Skeletal muscle satellite cell (primary cell): ENCODE measurements around the gene RAD51B.

Experiments
- H3K27me3 ChIP-seq: 2 replicates; pipeline ENCODE4 v1.7.0; 2013; ENCODE audit warnings: low read length; ENCODE audit not compliant: control insufficient read depth, insufficient read depth
- H3K36me3 ChIP-seq: 2 replicates; pipeline ENCODE4 v1.7.0; 2013; ENCODE audit warnings: mild to moderate bottlenecking, control low read depth, low read length; ENCODE audit not compliant: insufficient read depth
- H3K4me1 ChIP-seq: 2 replicates; pipeline ENCODE4 v1.7.0; 2013; ENCODE audit warnings: low read length; ENCODE audit not compliant: control insufficient read depth, insufficient read depth
- H3K4me2 ChIP-seq: 2 replicates; pipeline ENCODE4 v1.7.0; 2013; ENCODE audit warnings: mild to moderate bottlenecking, low read length
- H3K4me3 ChIP-seq: 2 replicates; pipeline ENCODE4 v1.7.0; 2013; ENCODE audit warnings: low read length
- H3K9ac ChIP-seq: 2 replicates; pipeline ENCODE4 v1.7.0; 2013; ENCODE audit warnings: mild to moderate bottlenecking, low read depth, low read length, moderate library complexity
- H3K9me3 ChIP-seq: replicated peaks from 2 replicates; pipeline ENCODE4 v1.7.0; 2013; ENCODE audit warnings: mild to moderate bottlenecking, control low read depth, low read length

Gene RAD51B

GRCh38 chr14:68270342-68270741 lies 450.8 kb downstream of the RAD51B start:
- Histone ChIP-seq H3K27me3 (no peaks in the 10 kb centered on the region), H3K4me2 (no peak overlapping the region), H3K9me3 (no peaks in the 10 kb centered on the region), H3K4me1 (no peaks in the 10 kb centered on the region), H3K36me3 (no peaks in the 10 kb centered on the region), H3K9ac (no peak overlapping the region), H3K4me3 (no peak overlapping the region)

GRCh38 chr14:68271913-68272391 lies 452.4 kb downstream of the RAD51B start:
- Histone ChIP-seq H3K9ac (no peak overlapping the region), H3K9me3 (no peaks in the 10 kb centered on the region), H3K4me2 (no peak overlapping the region), H3K36me3 (no peaks in the 10 kb centered on the region), H3K27me3 (no peaks in the 10 kb centered on the region), H3K4me3 (no peak overlapping the region), H3K4me1 (no peaks in the 10 kb centered on the region)

GRCh38 chr14:68273413-68273812 lies 453.8 kb downstream of the RAD51B start:
- Histone ChIP-seq H3K4me2 (no peak overlapping the region), H3K9ac (no peak overlapping the region), H3K36me3 (no peaks in the 10 kb centered on the region), H3K27me3 (no peaks in the 10 kb centered on the region), H3K4me1 (no peaks in the 10 kb centered on the region), H3K9me3 (no peaks in the 10 kb centered on the region), H3K4me3 (no peak overlapping the region)

GRCh38 chr14:68274725-68275124 lies 455.1 kb downstream of the RAD51B start:
- H3K27me3 ChIP-seq, result no peaks in the 10 kb centered on the region
- no peak overlapping the region for H3K4me2 ChIP-seq
- H3K4me1 ChIP-seq, result peaks cover 7% of the 10 kb centered on the region
- H3K36me3 ChIP-seq, result no peaks in the 10 kb centered on the region
- no peak overlapping the region for H3K9ac ChIP-seq
- no peak overlapping the region for H3K4me3 ChIP-seq
- H3K9me3 ChIP-seq, result no peaks in the 10 kb centered on the region

DNA sequence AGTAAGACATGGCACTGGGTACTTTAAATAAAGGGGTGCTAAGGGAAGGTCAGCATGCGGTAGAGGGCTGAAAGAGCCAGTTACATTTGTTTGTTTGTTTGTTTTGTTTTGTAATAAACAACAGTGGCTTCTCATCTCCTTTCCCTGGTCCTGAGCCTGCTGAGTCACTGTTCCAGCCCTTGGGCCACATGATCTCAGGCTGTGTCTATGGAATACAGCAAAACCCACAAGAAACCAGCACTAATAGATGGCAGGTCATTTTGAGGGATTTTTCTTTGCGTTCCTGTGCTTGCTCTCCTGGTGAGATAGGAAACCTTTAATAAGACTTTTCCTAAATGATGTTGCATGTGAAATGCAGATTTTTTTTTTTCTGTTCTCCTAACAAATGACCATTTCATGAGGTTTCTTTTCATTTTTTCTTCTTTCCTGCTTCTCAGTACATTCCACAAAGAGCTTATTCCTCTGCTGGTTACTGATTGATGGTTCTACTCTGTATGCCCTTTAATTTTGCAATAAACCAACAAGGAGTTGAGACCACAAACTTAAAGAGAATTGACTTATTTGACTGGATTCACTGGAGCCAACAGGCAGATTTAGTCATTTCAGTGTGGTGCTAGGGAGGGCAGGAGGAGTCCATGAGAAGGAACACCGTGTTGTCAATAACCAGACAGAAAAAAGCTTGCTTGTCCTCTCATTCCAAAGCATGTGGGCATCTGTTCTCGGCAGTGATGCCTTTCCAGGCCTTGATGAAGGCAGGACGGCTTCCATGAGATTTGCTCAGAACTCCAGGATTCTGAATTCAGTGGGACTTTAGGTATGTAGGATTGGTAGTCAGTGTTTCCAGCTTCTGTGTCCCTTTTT lies 459.2 kb downstream of the RAD51B start:
- Histone ChIP-seq H3K36me3 (no peaks in the 10 kb centered on the region), H3K27me3 (no peaks in the 10 kb centered on the region), H3K9me3 (no peaks in the 10 kb centered on the region), H3K9ac (no peak overlapping the region), H3K4me2 (no peak overlapping the region), H3K4me3 (no peak overlapping the region), H3K4me1 (peaks cover 7% of the 10 kb centered on the region)

DNA sequence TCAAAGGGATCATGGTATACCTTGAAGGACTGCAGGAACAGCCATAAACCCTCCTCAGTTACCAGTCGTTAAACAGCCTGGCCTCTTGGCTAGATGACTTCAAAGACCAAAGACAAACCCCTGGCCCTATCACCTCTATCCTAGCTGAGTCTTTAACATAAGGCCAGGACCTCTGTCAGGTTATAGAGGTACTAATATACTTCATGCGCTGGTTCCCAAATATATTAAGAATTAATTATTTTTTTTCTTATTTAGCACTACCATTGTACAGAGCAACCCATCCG lies 459.8 kb downstream of the RAD51B start:
- H3K36me3 ChIP-seq, result no peaks in the 10 kb centered on the region
- no peak overlapping the region for H3K4me3 ChIP-seq
- no peaks in the 10 kb centered on the region for H3K27me3 ChIP-seq
- H3K4me2 ChIP-seq, result no peak overlapping the region
- H3K9me3 ChIP-seq, result no peaks in the 10 kb centered on the region
- peaks cover 7% of the 10 kb centered on the region for H3K4me1 ChIP-seq
- H3K9ac ChIP-seq, result no peak overlapping the region

GRCh38 chr14:68279777-68280233 lies 460.2 kb downstream of the RAD51B start:
- H3K4me1 ChIP-seq, result peaks cover 7% of the 10 kb centered on the region
- no peak overlapping the region for H3K9ac ChIP-seq
- H3K9me3 ChIP-seq, result no peaks in the 10 kb centered on the region
- H3K36me3 ChIP-seq, result no peaks in the 10 kb centered on the region
- no peak overlapping the region for H3K4me3 ChIP-seq
- H3K4me2 ChIP-seq, result no peak overlapping the region
- no peaks in the 10 kb centered on the region for H3K27me3 ChIP-seq

DNA sequence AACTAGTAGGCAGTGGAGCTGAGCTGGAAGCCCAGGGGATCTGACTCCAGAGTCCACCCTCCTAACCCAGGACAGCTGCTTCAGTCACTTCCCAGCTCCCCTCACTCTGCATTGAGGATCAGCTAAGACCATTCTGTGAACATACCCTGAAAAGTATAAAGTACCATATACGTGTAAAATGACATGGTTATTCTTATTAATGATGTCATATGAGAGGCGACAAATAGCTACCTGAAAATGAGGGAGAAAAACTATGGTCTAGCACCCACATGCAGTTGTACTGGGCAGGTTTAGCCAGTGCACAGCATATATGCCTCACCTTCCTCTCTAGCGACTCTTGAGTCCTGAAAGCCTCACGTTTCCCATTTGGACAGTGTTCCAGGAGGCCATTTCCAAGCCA lies 461.9 kb downstream of the RAD51B start:
- H3K4me2 ChIP-seq, result no peak overlapping the region
- peaks cover 7% of the 10 kb centered on the region for H3K4me1 ChIP-seq
- H3K9me3 ChIP-seq, result no peaks in the 10 kb centered on the region
- no peak overlapping the region for H3K9ac ChIP-seq
- H3K4me3 ChIP-seq, result no peak overlapping the region
- no peaks in the 10 kb centered on the region for H3K27me3 ChIP-seq
- H3K36me3 ChIP-seq, result no peaks in the 10 kb centered on the region

- Histone ChIP-seq H3K4me3 (no peak overlapping the region), H3K27me3 (no peaks in the 10 kb centered on the region), H3K9me3 (no peaks in the 10 kb centered on the region), H3K4me2 (no peak overlapping the region), H3K4me1 (peaks cover 7% of the 10 kb centered on the region), H3K9ac (no peak overlapping the region), H3K36me3 (no peaks in the 10 kb centered on the region)
Measured at GRCh38 chr14:68282479-68283377, 463.1 kb downstream of the RAD51B start.

DNA sequence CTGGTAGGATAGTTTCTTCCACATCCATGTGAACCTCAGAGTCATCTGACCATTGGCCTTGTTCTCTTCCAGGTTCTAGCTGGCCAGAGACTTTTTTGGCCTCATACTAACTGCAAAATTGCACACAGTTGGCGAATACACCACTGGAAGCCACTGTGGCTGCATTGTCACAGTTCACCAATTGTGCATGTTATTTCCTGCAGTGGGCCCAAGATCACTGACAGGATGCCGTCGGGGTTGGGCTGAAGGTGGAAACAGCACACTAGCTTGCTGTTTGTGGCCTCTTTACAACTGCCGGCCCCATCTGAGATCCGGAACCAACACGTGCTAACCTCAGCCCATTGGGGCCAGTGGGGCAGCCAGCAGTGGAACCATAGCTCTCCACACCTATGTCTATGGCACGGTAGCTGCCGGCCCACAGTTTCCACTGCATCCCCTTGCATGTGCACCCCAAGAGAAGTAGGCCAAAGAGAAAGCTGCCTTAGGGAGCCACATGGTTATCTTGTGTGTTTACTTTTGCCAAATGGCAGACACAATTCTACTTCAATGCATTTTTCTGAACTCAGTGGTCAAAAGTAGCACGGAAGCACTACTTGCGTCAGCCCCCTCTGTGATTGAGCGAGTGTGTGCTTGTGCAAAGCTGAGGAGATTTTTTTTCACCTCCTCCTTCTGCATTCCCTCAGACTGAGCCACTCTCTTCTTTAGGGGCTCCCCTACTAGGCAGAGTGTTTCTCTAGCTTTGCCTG lies 464.0 kb downstream of the RAD51B start:
- Histone ChIP-seq H3K4me3 (no peak overlapping the region), H3K9ac (no peak overlapping the region), H3K4me2 (no peak overlapping the region), H3K27me3 (no peaks in the 10 kb centered on the region), H3K9me3 (no peaks in the 10 kb centered on the region), H3K4me1 (peaks cover 7% of the 10 kb centered on the region), H3K36me3 (no peaks in the 10 kb centered on the region)

- Histone ChIP-seq H3K4me1 (no peaks in the 10 kb centered on the region), H3K36me3 (no peaks in the 10 kb centered on the region), H3K9ac (no peak overlapping the region), H3K27me3 (no peaks in the 10 kb centered on the region), H3K4me3 (no peak overlapping the region), H3K4me2 (no peak overlapping the region), H3K9me3 (no peaks in the 10 kb centered on the region)
Measured at GRCh38 chr14:68284333-68284732, 464.8 kb downstream of the RAD51B start.
